Peyer's patch (tissue), 4 donors: ENCODE data around the gene CSRNP3.

Experiments used
- POLR2A ChIP-seq, 2 donors: fragments of 450-650 bp; IDR thresholded peaks; one replicate each; pipeline ENCODE4 v1.5.1; 2017; ENCODE audit warnings: antibody characterized with exemption in 2 of 2, mild to moderate bottlenecking in 2 of 2, moderate library complexity in 2 of 2
- TF ChIP-seq, protein P1 (sequence below), 6 experiments: fragments of 450-650 bp in 4 of 6; fragments of 200-600 bp in 2 of 6; sonication (generic) in 1 of 6; IDR thresholded peaks; one replicate each; pipeline ENCODE4 v1.5.1; 2017 to 2019; ENCODE audit warnings: antibody characterized with exemption in 6 of 6, mild to moderate bottlenecking in 3 of 6, moderate library complexity in 1 of 6

DNA sequence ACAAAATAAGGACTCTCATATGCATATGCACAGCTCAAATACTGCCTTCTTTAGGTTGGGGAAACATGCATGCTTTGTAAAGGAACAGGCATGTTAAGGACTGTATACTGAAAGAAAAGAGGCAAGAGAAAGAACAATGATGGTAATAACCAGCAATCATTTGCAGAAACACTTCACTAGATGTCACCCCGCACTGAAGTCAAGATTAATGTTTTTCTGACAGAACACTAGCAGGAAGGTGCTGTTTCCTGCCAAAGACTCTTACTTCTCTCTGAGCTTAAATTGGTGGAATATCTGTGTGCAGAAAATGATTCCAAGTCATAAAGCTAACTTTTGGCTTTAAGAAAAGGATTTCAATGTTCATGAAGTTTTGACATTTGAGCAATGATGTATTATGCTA is 19.3 kb upstream of the CSRNP3 start:
- TF ChIP-seq, protein P1, sequence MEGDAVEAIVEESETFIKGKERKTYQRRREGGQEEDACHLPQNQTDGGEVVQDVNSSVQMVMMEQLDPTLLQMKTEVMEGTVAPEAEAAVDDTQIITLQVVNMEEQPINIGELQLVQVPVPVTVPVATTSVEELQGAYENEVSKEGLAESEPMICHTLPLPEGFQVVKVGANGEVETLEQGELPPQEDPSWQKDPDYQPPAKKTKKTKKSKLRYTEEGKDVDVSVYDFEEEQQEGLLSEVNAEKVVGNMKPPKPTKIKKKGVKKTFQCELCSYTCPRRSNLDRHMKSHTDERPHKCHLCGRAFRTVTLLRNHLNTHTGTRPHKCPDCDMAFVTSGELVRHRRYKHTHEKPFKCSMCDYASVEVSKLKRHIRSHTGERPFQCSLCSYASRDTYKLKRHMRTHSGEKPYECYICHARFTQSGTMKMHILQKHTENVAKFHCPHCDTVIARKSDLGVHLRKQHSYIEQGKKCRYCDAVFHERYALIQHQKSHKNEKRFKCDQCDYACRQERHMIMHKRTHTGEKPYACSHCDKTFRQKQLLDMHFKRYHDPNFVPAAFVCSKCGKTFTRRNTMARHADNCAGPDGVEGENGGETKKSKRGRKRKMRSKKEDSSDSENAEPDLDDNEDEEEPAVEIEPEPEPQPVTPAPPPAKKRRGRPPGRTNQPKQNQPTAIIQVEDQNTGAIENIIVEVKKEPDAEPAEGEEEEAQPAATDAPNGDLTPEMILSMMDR (IDR thresholded peaks at IDR 0.05): no peak
- TF ChIP-seq POLR2A (IDR thresholded peaks at IDR 0.05): no peak
